ENCODE measurements around the gene WNT3.
A peak's percentile ranks its signal among the peaks of the same experiment; 100 is the strongest.
"Not testable (repeated sequence)": the region's sequence is repeated elsewhere in the genome, so short reads cannot be mapped to it uniquely, and the experiment has no call there.

The WNT3 gene

GRCh38 chr17:46812624-46813318 is 5.7 kb downstream of the WNT3 start:
- no peak for DNase-seq (ENCODE audit: low spot score)

- DNase-seq (ENCODE audit: low spot score), result no peak
These were observed 6.4 kb downstream of the WNT3 start for GRCh38 chr17:46811978-46812583.

GRCh38 chr17:46810837-46811236 is 7.7 kb downstream of the WNT3 start:
- no peak for DNase-seq (ENCODE audit: low spot score)

- no peak for DNase-seq (ENCODE audit: low spot score)
These were observed 9.4 kb downstream of the WNT3 start for GRCh38 chr17:46809110-46809571.

GRCh38 chr17:46805771-46806170 is 12.7 kb downstream of the WNT3 start:
- no peak for DNase-seq (ENCODE audit: low spot score)

GRCh38 chr17:46803544-46803943 is 14.9 kb downstream of the WNT3 start:
- DNase-seq (ENCODE audit: low spot score), result no peak

- no peak for DNase-seq (ENCODE audit: low spot score)
These were observed 15.7 kb downstream of the WNT3 start for GRCh38 chr17:46802800-46803199.

- peak; percentile 8 for DNase-seq (ENCODE audit: low spot score)
These were observed 17.9 kb downstream of the WNT3 start for GRCh38 chr17:46800573-46800972.

- DNase-seq (ENCODE audit: low spot score), result no peak
These were observed 21.4 kb downstream of the WNT3 start for GRCh38 chr17:46796956-46797530.

GRCh38 chr17:46796524-46796923 is 22.0 kb downstream of the WNT3 start:
- DNase-seq (ENCODE audit: low spot score), result no peak

GRCh38 chr17:46796084-46796483 is 22.4 kb downstream of the WNT3 start:
- no peak for DNase-seq (ENCODE audit: low spot score)

GRCh38 chr17:46795379-46795952 is 23.0 kb downstream of the WNT3 start:
- DNase-seq (ENCODE audit: low spot score), result no peak

- DNase-seq (ENCODE audit: low spot score), result no peak
These were observed 24.2 kb downstream of the WNT3 start for GRCh38 chr17:46794318-46794717.

GRCh38 chr17:46793541-46793940 is 25.0 kb downstream of the WNT3 start:
- DNase-seq (ENCODE audit: low spot score), result no peak

GRCh38 chr17:46793023-46793422 is 25.5 kb downstream of the WNT3 start:
- DNase-seq (ENCODE audit: low spot score), result not testable (repeated sequence)

- DNase-seq (ENCODE audit: low spot score), result no peak
These were observed 26.4 kb downstream of the WNT3 start for GRCh38 chr17:46792071-46792470.

GRCh38 chr17:46791531-46791930 is 27.0 kb downstream of the WNT3 start:
- no peak for DNase-seq (ENCODE audit: low spot score)

- DNase-seq (ENCODE audit: low spot score), result no peak
These were observed 28.3 kb downstream of the WNT3 start for GRCh38 chr17:46790216-46790615.

- DNase-seq (ENCODE audit: low spot score), result no peak
These were observed 28.9 kb downstream of the WNT3 start for GRCh38 chr17:46789610-46790009.

GRCh38 chr17:46788796-46789195 is 29.7 kb downstream of the WNT3 start:
- no peak for DNase-seq (ENCODE audit: low spot score)

- DNase-seq (ENCODE audit: low spot score), result no peak
These were observed 30.2 kb downstream of the WNT3 start for GRCh38 chr17:46788300-46788699.

- DNase-seq (ENCODE audit: low spot score), result no peak
These were observed 31.0 kb downstream of the WNT3 start for GRCh38 chr17:46787478-46787877.

- no peak for DNase-seq (ENCODE audit: low spot score)
These were observed 32.8 kb downstream of the WNT3 start for GRCh38 chr17:46785696-46786095.
